ENCODE measurements around the gene UCK2.

GRCh38 chr1:165888552-165888920 is 61.1 kb downstream of the UCK2 start:
- no peak for TF ChIP-seq CSRNP3 (CRISPR knock-in tag; IDR thresholded peaks at IDR 0.05)
- TF ChIP-seq ESRRG (CRISPR knock-in tag; IDR thresholded peaks at IDR 0.05), result no peak
- TF ChIP-seq PATZ1 (CRISPR knock-in tag; IDR thresholded peaks at IDR 0.05; ENCODE audit: borderline replicate concordance), result no peak
- no peak for TF ChIP-seq CSDC2 (CRISPR knock-in tag; IDR thresholded peaks at IDR 0.05)
- no peak for TF ChIP-seq TSHZ2 (CRISPR knock-in tag; IDR thresholded peaks at IDR 0.05)
